ENCODE results near the gene AGO1.
"Not testable (repeated sequence)": the region's sequence is repeated elsewhere in the genome, so short reads cannot be mapped to it uniquely, and the experiment has no call there.

AGO1 gene

DNA sequence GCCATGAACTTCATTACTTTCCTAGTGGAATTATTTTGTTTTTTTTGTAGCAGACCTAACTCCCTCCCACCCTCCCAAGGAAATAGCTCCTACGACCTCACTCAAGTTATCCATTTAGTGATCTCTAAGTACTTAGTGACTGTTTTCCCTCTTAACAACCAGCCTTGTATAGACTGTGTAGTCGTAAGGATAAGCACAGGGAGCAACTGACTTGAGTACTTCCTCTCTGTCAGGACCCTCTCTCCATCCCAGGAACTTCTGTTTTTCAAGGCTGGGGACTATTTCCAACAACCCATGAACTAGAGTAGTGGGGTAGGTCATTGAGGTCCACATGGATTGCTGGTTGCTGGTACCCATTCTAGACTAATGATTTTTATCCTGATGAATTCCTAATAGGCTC, 1.9 kb downstream of the AGO1 start:
- ATAC-seq (ENCODE audit: low read depth) = no peak
- Histone ChIP-seq H3K9me3 (ENCODE audit: severe bottlenecking) (no peaks in the 10 kb centered on the region), H3K27ac (ENCODE audit: poor library complexity, severe bottlenecking) (no peak overlapping the region), H3K4me3 (ENCODE audit: severe bottlenecking) (no peak overlapping the region), H3K4me1 (ENCODE audit: insufficient read depth, poor library complexity, severe bottlenecking) (no peaks in the 10 kb centered on the region), H3K36me3 (ENCODE audit: low read depth) (peaks cover 8% of the 10 kb centered on the region), H3K27me3 (ENCODE audit: insufficient read depth, poor library complexity, severe bottlenecking) (no peaks in the 10 kb centered on the region)
- TF ChIP-seq, protein P1, sequence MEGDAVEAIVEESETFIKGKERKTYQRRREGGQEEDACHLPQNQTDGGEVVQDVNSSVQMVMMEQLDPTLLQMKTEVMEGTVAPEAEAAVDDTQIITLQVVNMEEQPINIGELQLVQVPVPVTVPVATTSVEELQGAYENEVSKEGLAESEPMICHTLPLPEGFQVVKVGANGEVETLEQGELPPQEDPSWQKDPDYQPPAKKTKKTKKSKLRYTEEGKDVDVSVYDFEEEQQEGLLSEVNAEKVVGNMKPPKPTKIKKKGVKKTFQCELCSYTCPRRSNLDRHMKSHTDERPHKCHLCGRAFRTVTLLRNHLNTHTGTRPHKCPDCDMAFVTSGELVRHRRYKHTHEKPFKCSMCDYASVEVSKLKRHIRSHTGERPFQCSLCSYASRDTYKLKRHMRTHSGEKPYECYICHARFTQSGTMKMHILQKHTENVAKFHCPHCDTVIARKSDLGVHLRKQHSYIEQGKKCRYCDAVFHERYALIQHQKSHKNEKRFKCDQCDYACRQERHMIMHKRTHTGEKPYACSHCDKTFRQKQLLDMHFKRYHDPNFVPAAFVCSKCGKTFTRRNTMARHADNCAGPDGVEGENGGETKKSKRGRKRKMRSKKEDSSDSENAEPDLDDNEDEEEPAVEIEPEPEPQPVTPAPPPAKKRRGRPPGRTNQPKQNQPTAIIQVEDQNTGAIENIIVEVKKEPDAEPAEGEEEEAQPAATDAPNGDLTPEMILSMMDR (IDR thresholded peaks at IDR 0.05; ENCODE audit: poor library complexity, severe bottlenecking) = no peak
- DNase-seq (ENCODE audit: low spot score) = no peak

DNA sequence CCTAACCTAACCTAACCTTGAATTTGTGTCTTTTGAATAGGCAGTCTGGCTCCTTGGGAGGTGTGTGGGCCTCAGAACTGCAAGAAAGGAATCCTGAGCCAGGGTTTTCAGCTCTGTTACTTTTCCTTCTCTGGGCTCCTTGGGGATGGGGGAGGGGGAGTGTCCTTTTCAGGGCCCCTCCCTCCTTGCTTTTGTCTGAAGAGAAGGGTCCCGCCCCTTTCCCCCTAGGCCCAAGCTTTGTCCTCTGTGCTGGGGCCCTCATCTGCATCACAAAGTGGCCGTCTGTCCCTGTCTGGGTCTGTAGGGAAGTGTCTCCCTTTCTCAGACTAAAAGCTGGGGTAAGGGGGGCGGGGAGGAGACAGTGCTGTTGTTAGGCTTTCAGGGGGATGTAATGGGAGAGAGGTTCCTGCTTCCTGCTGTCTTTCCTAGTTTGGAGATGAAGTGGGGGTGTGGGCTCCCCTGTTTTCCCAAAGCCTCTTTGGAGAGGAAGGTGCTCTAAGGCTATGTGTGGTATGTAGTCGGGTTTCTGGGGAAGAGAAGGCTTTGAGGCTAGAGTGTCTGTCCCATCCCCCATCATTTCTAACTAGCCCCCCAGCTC, 3.1 kb downstream of the AGO1 start:
- H3K4me3 ChIP-seq (ENCODE audit: severe bottlenecking) = no peak overlapping the region
- DNase-seq (ENCODE audit: low spot score) (no peak), ATAC-seq (ENCODE audit: low read depth) (no peak)
- no peaks in the 10 kb centered on the region for H3K9me3 ChIP-seq (ENCODE audit: severe bottlenecking)
- peaks cover 18% of the 10 kb centered on the region for H3K36me3 ChIP-seq (ENCODE audit: low read depth)
- no peak overlapping the region for H3K27ac ChIP-seq (ENCODE audit: poor library complexity, severe bottlenecking)
- H3K27me3 ChIP-seq (ENCODE audit: insufficient read depth, poor library complexity, severe bottlenecking) = no peaks in the 10 kb centered on the region
- TF ChIP-seq, protein P1 (IDR thresholded peaks at IDR 0.05; ENCODE audit: poor library complexity, severe bottlenecking) = no peak
- H3K4me1 ChIP-seq (ENCODE audit: insufficient read depth, poor library complexity, severe bottlenecking) = no peaks in the 10 kb centered on the region

DNA sequence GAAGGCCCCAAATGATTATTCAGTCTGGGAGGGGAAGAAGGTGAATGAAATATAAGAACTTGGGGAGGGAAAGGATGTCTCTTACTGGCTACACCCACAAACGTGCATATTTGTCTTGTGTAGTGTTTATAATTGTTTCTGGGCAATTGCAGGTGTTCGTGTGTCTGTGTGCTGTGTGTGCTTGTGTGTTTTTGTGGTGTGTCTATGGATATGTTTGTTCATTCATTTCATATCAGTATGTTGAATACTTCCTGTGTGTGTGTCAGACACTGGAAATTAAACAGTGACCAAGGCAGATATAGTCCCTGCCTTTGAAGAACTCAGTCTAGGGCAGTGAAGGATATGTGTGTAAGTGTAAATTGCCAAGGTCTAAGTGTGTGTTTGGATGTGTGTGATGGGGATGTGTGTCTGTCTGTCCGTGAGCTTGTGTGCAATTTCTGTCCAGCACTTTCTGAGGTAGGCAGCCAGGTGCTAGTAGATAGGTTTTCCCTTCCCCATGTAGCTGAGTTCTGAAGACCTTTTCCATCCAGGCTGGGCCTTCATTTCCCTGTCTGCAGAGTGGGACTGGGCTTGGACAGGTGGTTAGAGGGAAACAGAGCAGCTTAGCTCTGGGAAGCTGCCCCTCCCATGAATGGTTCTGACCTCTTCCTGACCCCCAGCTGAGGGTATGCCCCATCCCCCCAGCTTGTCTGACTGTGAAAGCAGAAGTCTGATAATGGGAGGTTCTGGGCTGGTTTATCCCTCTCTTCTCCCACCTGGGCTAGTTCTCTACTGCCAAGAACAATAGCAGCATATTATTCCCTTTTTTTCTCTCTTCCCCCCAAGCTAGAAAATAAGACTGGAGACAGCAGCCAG, 3.8 kb downstream of the AGO1 start:
- no peak for DNase-seq (ENCODE audit: low spot score)
- TF ChIP-seq, protein P1 (IDR thresholded peaks at IDR 0.05; ENCODE audit: poor library complexity, severe bottlenecking) = no peak
- Histone ChIP-seq H3K27ac (ENCODE audit: poor library complexity, severe bottlenecking) (no peak overlapping the region), H3K27me3 (ENCODE audit: insufficient read depth, poor library complexity, severe bottlenecking) (no peaks in the 10 kb centered on the region), H3K4me3 (ENCODE audit: severe bottlenecking) (no peak overlapping the region), H3K4me1 (ENCODE audit: insufficient read depth, poor library complexity, severe bottlenecking) (no peaks in the 10 kb centered on the region), H3K9me3 (ENCODE audit: severe bottlenecking) (no peaks in the 10 kb centered on the region), H3K36me3 (ENCODE audit: low read depth) (peaks cover 18% of the 10 kb centered on the region)
- ATAC-seq (ENCODE audit: low read depth) = no peak

DNA sequence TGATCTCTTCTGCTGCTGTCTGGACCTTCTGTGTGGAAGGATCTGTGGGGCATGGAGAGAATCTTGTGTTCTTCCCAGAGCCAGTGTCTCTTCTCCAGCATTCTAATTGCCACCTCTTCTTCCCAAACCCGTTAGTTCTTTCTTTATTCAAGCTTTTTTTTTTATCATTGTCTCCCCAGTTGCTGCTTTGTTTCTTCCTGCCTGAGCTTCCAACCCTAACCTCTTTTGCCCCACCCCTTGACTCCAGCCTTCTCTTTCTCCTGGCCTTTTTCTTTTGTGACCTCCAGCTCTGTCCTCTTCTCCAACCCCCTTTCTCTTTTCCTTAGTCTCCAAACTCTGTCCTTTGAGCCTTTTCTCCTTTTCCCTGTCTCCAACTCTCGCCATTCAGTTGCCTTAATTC, 4.5 kb downstream of the AGO1 start:
- Histone ChIP-seq H3K4me1 (ENCODE audit: insufficient read depth, poor library complexity, severe bottlenecking) (no peaks in the 10 kb centered on the region), H3K4me3 (ENCODE audit: severe bottlenecking) (no peak overlapping the region), H3K9me3 (ENCODE audit: severe bottlenecking) (no peaks in the 10 kb centered on the region), H3K27ac (ENCODE audit: poor library complexity, severe bottlenecking) (no peak overlapping the region), H3K27me3 (ENCODE audit: insufficient read depth, poor library complexity, severe bottlenecking) (no peaks in the 10 kb centered on the region), H3K36me3 (ENCODE audit: low read depth) (peaks cover 18% of the 10 kb centered on the region)
- ATAC-seq (ENCODE audit: low read depth) (no peak), DNase-seq (ENCODE audit: low spot score) (no peak)
- TF ChIP-seq, protein P1 (IDR thresholded peaks at IDR 0.05; ENCODE audit: poor library complexity, severe bottlenecking) = no peak

DNA sequence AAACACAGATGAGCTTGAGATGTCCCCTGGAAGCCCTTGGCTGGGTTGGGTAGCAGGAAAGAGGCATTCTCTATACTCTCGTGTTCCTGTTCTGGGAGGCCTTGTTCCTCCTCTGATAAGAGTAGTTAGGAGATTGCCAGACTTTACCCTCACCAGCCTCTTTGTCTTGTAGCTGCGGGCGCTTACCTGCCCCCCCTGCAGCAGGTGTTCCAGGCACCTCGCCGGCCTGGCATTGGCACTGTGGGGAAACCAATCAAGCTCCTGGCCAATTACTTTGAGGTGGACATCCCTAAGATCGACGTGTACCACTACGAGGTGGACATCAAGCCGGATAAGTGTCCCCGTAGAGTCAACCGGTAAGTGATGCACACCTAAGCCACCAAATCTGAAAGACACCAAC, 5.2 kb downstream of the AGO1 start:
- H3K4me3 ChIP-seq (ENCODE audit: severe bottlenecking) = no peak overlapping the region
- ATAC-seq (ENCODE audit: low read depth) = no peak
- no peak for DNase-seq (ENCODE audit: low spot score)
- H3K27ac ChIP-seq (ENCODE audit: poor library complexity, severe bottlenecking) = no peak overlapping the region
- H3K36me3 ChIP-seq (ENCODE audit: low read depth) = peaks cover 18% of the 10 kb centered on the region
- no peaks in the 10 kb centered on the region for H3K27me3 ChIP-seq (ENCODE audit: insufficient read depth, poor library complexity, severe bottlenecking)
- no peaks in the 10 kb centered on the region for H3K9me3 ChIP-seq (ENCODE audit: severe bottlenecking)
- H3K4me1 ChIP-seq (ENCODE audit: insufficient read depth, poor library complexity, severe bottlenecking) = no peaks in the 10 kb centered on the region
- TF ChIP-seq, protein P1 (IDR thresholded peaks at IDR 0.05; ENCODE audit: poor library complexity, severe bottlenecking) = no peak

DNA sequence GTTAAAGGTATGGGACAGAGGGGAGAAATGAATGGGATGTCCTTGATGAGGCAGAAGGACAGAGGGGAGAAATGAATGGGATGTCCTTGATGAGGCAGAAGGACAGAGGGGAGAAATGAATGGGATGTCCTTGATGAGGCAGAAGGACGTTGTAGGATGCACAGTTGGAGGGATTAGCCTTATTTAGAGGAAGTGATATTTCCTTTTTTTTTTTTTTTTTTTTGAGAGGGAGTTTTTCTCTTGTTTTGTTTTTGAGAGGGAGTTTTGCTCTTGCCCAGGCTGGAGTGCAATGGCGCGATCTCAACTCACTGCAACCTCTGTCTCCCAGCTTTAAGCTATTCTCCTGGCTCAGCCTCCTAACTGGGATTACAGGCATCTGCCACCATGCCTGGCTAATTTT, 6.0 kb downstream of the AGO1 start:
- not testable (repeated sequence) for DNase-seq (ENCODE audit: low spot score); H3K27ac ChIP-seq (ENCODE audit: poor library complexity, severe bottlenecking); H3K4me3 ChIP-seq (ENCODE audit: severe bottlenecking); ATAC-seq (ENCODE audit: low read depth); H3K4me1 ChIP-seq (ENCODE audit: insufficient read depth, poor library complexity, severe bottlenecking); H3K27me3 ChIP-seq (ENCODE audit: insufficient read depth, poor library complexity, severe bottlenecking); H3K9me3 ChIP-seq (ENCODE audit: severe bottlenecking)
- peaks cover 18% of the 10 kb centered on the region for H3K36me3 ChIP-seq (ENCODE audit: low read depth)
